SK-N-SH (cell line): ENCODE results near the gene HAVCR1. TPM values are rescaled to one million over a fixed set of nuclear protein-coding genes. Genes with fewer than 3 reads are reported as not detected.

Source experiments
- CTCF ChIA-PET: fragments of 300-600, 350-600 bp; formaldehyde crosslinking; extraction: SDS; loops from one replicate; lab custom pipeline; 2021; lab: Yijun Ruan, JAX
- POLR2A ChIA-PET: fragments of 350-600 bp; sonication (Branson Sonifier 250); formaldehyde crosslinking; extraction: SDS; loops from one replicate; lab custom pipeline; 2020; ENCODE audit warnings: antibody characterized with exemption, inconsistent platforms; lab: Yijun Ruan, JAX
- DNase-seq: peaks from one replicate; pipeline ENCODE4 v3.0.0; 2012
- H2AFZ ChIP-seq: fragments of 200-600 bp; sonication (generic); 2 replicates; pipeline ENCODE4 v1.8.1; 2016; ENCODE audit warnings: antibody characterized with exemption, mild to moderate bottlenecking, low read depth
- H3F3A ChIP-seq: fragments of 200-600 bp; sonication (generic); replicated peaks from 2 replicates; pipeline ENCODE3; 2016; ENCODE audit warnings: antibody characterized with exemption, mild to moderate bottlenecking; ENCODE audit not compliant: insufficient read depth
- H3K27ac ChIP-seq, 2 experiments: fragments of 200-500 bp in 1 of 2; fragments of 200-600 bp in 1 of 2; sonication (Bioruptor generic) in 1 of 2; sonication (generic), shearing (Covaris generic) in 1 of 2; 2 replicates each; pipeline versions ENCODE4 v1.5.1 to v1.6.1; 2014 to 2016; ENCODE audit warnings: low read depth in 2 of 2, inconsistent platforms in 1 of 2, low read length in 1 of 2, mild to moderate bottlenecking in 1 of 2, mixed read lengths in 1 of 2
- H3K27me3 ChIP-seq: fragments of 200-600 bp; sonication (generic), shearing (Covaris generic); 2 replicates; pipeline ENCODE4 v1.6.1; 2016; ENCODE audit warnings: mixed run types; ENCODE audit not compliant: insufficient read depth
- H3K36me3 ChIP-seq, 2 experiments: fragments of 200-500 bp in 1 of 2; fragments of 200-600 bp in 1 of 2; sonication (Bioruptor generic) in 1 of 2; sonication (generic) in 1 of 2; replicated peaks in 1 of 2; 2 replicates each; pipeline versions ENCODE3 to v1.5.1; 2014 to 2016; ENCODE audit warnings: low read length in 1 of 2, mild to moderate bottlenecking in 1 of 2; ENCODE audit not compliant: insufficient read depth in 2 of 2, control insufficient read depth in 1 of 2
- H3K4me1 ChIP-seq, 2 experiments: fragments of 200-500 bp in 1 of 2; fragments of 200-600 bp in 1 of 2; sonication (Bioruptor generic) in 1 of 2; sonication (generic), shearing (Covaris generic) in 1 of 2; 2 replicates each; pipeline versions ENCODE4 v1.5.1 to v1.6.1; 2014 to 2016; ENCODE audit warnings: low read depth in 1 of 2, low read length in 1 of 2, mixed run types in 1 of 2; ENCODE audit not compliant: insufficient read depth in 2 of 2, control insufficient read depth in 1 of 2
- H3K4me2 ChIP-seq: fragments of 200-600 bp; sonication (generic), shearing (Covaris generic); 2 replicates; pipeline ENCODE4 v1.6.1; 2017; ENCODE audit warnings: mixed run types
- H3K4me3 ChIP-seq, 2 experiments: fragments of 200-500 bp in 1 of 2; fragments of 200-600 bp in 1 of 2; sonication (Bioruptor generic) in 1 of 2; sonication (generic), shearing (Covaris generic) in 1 of 2; 2 replicates each; pipeline versions ENCODE4 v1.5.1 to v1.8.1; 2014 to 2016; ENCODE audit warnings: low read depth in 2 of 2, inconsistent platforms in 1 of 2, low read length in 1 of 2, mild to moderate bottlenecking in 1 of 2, mixed read lengths in 1 of 2, moderate library complexity in 1 of 2
- H3K79me2 ChIP-seq: fragments of 200-600 bp; sonication (generic); 2 replicates; pipeline ENCODE4 v1.8.1; 2017; ENCODE audit warnings: mild to moderate bottlenecking; ENCODE audit not compliant: insufficient read depth
- H3K9ac ChIP-seq: fragments of 200-600 bp; sonication (generic); 2 replicates; pipeline ENCODE4 v1.6.1; 2017; ENCODE audit warnings: mixed run types
- H3K9me2 ChIP-seq: fragments of 200-600 bp; sonication (generic); 2 replicates; pipeline ENCODE4 v1.6.1; 2017; ENCODE audit warnings: mixed run types
- H3K9me3 ChIP-seq: fragments of 200-600 bp; sonication (generic); 2 replicates; pipeline ENCODE4 v1.6.1; 2017; ENCODE audit warnings: mixed run types, mild to moderate bottlenecking, moderate library complexity
- H4K20me1 ChIP-seq: fragments of 200-600 bp; sonication (generic); 2 replicates; pipeline ENCODE4 v1.6.1; 2017; ENCODE audit warnings: mild to moderate bottlenecking, mixed run types; ENCODE audit not compliant: insufficient read depth
- CHD2 ChIP-seq: fragments of 150-350 bp; IDR thresholded peaks from 2 replicates; pipeline ENCODE4 v1.6.1; 2018; ENCODE audit warnings: low read length; ENCODE audit not compliant: partially characterized antibody
- ELF1 ChIP-seq: IDR thresholded peaks from 2 replicates; pipeline ENCODE4 v1.4.0; 2012
- EZH2phosphoT487 ChIP-seq: fragments of 200-600 bp; sonication (generic); IDR thresholded peaks from 2 replicates; pipeline ENCODE4 v1.6.1; 2017; ENCODE audit warnings: low read depth, mixed run types, mild to moderate bottlenecking, antibody characterized with exemption, moderate library complexity, borderline replicate concordance
- FOXJ3 ChIP-seq: sonication (generic); formaldehyde crosslinking; IDR thresholded peaks from 2 replicates; pipeline ENCODE4 v1.5.1; 2020; ENCODE audit warnings: mild to moderate bottlenecking, missing genetic modification reagents
- FOXM1 ChIP-seq: IDR thresholded peaks from 2 replicates; pipeline ENCODE4 v1.4.0; 2012; ENCODE audit warnings: low read depth, mild to moderate bottlenecking
- GATA2 ChIP-seq: sonication (generic); formaldehyde crosslinking; IDR thresholded peaks from 2 replicates; pipeline ENCODE4 v1.5.0; 2020; ENCODE audit warnings: mild to moderate bottlenecking, missing genetic modification reagents
- SMC3 ChIP-seq: IDR thresholded peaks from 2 replicates; pipeline ENCODE4 v1.6.1; 2012; ENCODE audit warnings: low read depth, low read length, improper control_type of control experiment
- TAF1 ChIP-seq: IDR thresholded peaks from 2 replicates; pipeline ENCODE4 v1.6.1; 2012; ENCODE audit warnings: low read depth, mild to moderate bottlenecking, low read length, moderate library complexity, borderline replicate concordance
- TCF12 ChIP-seq: IDR thresholded peaks from 2 replicates; pipeline ENCODE4 v1.4.0; 2012
- TEAD4 ChIP-seq: IDR thresholded peaks from 2 replicates; pipeline ENCODE4 v1.4.0; 2012; ENCODE audit warnings: mild to moderate bottlenecking, borderline replicate concordance; ENCODE audit not compliant: insufficient read depth
- WGBS: methylation state at CpG from one replicate; pipeline ENCODE4 v1.1.6; 2017; ENCODE audit warnings: low lambda C conversion rate; 5-methylcytosine and 5-hydroxymethylcytosine counted together
- polyA plus RNA-seq, 3 experiments: library from polyadenylated mRNA; depleted of rRNA; stranded (reverse); fragments of >200 nt; gene quantifications; 2 replicates each; pipeline ENCODE4 v1.2.3, GENCODE V29; 2012
- TF ChIP-seq, protein P1 (sequence below): IDR thresholded peaks from 2 replicates; pipeline ENCODE4 v1.4.0; 2012; ENCODE audit warnings: low read depth, borderline replicate concordance
- TF ChIP-seq, protein P2 (sequence below): IDR thresholded peaks from 2 replicates; pipeline ENCODE4 v1.6.1; 2012; ENCODE audit warnings: mild to moderate bottlenecking, low read depth, low read length, moderate library complexity
- TF ChIP-seq, protein P3 (sequence below): IDR thresholded peaks from 2 replicates; pipeline ENCODE4 v1.4.0; 2012; ENCODE audit warnings: low read depth

The HAVCR1 gene
- polyA plus RNA-seq, 1 of the 3 experiments (the other 2 are of a cell fraction): not detected

DNA sequence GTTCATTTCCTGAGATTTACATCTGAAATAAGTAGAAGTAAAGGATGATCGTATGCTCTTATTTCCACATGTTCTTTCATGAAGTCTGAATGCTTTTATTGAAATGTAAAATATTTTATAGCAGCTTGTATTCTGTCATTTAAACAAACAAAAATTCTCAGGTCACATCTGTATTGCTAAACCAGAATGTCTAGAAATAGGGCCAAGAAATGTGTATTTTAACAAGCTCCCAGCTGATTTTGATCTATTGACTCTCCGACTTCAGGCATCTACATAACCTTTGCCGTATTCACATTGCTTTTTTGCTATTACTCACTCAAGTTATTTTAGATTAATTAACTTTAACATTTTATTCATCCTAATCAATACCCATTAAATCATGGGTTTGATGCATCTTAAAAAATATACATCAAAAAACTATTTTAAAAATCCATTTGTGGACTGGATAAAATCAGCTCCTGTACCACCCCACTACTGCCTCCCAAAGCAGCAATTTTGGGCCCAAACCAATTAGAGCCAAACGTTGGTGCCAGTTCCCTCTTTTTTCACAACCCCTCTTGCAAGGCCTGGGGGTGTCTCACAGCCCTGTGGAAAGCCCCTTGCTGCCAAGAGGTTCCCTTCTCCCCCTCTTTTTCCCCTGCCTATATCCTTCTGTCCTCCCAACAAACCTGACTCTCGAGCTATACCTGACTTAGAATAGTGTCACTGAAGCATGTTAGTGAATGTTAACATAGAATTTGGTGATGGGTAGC is 34.5 kb downstream of the HAVCR1 start:
- H2AFZ ChIP-seq: no peak overlapping the region
- H3K27me3 ChIP-seq: no peaks in the 10 kb centered on the region
- POLR2A ChIA-PET: no interaction called here
- no peaks in the 10 kb centered on the region for H3K79me2 ChIP-seq
- TF ChIP-seq SMC3: no peak
- no peak for TF ChIP-seq FOXJ3
- TF ChIP-seq, protein P1, sequence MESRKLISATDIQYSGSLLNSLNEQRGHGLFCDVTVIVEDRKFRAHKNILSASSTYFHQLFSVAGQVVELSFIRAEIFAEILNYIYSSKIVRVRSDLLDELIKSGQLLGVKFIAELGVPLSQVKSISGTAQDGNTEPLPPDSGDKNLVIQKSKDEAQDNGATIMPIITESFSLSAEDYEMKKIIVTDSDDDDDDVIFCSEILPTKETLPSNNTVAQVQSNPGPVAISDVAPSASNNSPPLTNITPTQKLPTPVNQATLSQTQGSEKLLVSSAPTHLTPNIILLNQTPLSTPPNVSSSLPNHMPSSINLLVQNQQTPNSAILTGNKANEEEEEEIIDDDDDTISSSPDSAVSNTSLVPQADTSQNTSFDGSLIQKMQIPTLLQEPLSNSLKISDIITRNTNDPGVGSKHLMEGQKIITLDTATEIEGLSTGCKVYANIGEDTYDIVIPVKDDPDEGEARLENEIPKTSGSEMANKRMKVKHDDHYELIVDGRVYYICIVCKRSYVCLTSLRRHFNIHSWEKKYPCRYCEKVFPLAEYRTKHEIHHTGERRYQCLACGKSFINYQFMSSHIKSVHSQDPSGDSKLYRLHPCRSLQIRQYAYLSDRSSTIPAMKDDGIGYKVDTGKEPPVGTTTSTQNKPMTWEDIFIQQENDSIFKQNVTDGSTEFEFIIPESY: no peak
- no peak for TF ChIP-seq CHD2
- TF ChIP-seq FOXM1: no peak
- TF ChIP-seq, protein P2, sequence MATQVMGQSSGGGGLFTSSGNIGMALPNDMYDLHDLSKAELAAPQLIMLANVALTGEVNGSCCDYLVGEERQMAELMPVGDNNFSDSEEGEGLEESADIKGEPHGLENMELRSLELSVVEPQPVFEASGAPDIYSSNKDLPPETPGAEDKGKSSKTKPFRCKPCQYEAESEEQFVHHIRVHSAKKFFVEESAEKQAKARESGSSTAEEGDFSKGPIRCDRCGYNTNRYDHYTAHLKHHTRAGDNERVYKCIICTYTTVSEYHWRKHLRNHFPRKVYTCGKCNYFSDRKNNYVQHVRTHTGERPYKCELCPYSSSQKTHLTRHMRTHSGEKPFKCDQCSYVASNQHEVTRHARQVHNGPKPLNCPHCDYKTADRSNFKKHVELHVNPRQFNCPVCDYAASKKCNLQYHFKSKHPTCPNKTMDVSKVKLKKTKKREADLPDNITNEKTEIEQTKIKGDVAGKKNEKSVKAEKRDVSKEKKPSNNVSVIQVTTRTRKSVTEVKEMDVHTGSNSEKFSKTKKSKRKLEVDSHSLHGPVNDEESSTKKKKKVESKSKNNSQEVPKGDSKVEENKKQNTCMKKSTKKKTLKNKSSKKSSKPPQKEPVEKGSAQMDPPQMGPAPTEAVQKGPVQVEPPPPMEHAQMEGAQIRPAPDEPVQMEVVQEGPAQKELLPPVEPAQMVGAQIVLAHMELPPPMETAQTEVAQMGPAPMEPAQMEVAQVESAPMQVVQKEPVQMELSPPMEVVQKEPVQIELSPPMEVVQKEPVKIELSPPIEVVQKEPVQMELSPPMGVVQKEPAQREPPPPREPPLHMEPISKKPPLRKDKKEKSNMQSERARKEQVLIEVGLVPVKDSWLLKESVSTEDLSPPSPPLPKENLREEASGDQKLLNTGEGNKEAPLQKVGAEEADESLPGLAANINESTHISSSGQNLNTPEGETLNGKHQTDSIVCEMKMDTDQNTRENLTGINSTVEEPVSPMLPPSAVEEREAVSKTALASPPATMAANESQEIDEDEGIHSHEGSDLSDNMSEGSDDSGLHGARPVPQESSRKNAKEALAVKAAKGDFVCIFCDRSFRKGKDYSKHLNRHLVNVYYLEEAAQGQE: no peak
- no peak for TF ChIP-seq GATA2 (CRISPR knock-in tag)
- no peak for TF ChIP-seq EZH2phosphoT487
- no peak for TF ChIP-seq ELF1
- TF ChIP-seq, protein P3, sequence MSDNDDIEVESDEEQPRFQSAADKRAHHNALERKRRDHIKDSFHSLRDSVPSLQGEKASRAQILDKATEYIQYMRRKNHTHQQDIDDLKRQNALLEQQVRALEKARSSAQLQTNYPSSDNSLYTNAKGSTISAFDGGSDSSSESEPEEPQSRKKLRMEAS: no peak
- TF ChIP-seq TAF1: no peak
- no peak for TF ChIP-seq TEAD4
- TF ChIP-seq TCF12: no peak
- no peaks in the 10 kb centered on the region for H3K36me3 ChIP-seq
- no peaks in the 10 kb centered on the region for H3K9me2 ChIP-seq
- H3K4me1 ChIP-seq: no peaks in the 10 kb centered on the region
- H3F3A ChIP-seq: no peaks in the 10 kb centered on the region
- 40% methylated on average over 5 of the region's 5 CpGs for WGBS
- H3K4me3 ChIP-seq: no peak overlapping the region
- H3K27ac ChIP-seq: no peak overlapping the region
- no peaks in the 10 kb centered on the region for H4K20me1 ChIP-seq
- no peak overlapping the region for H3K9ac ChIP-seq
- H3K9me3 ChIP-seq: no peaks in the 10 kb centered on the region
- CTCF ChIA-PET: no interaction called here
- H3K4me2 ChIP-seq: no peak overlapping the region
- DNase-seq: no peak
